ENCODE results near the gene IFIH1. TPM values are rescaled to one million over a fixed set of nuclear protein-coding genes. Genes with fewer than 3 reads are reported as not detected.

Gene IFIH1
- total and polyA plus RNA-seq, 2 donors (not counting 1 experiment from before 2014, with no cell fraction given): 29.5 to 54.8 TPM

GRCh38 chr2:162337868-162338267, 19.4 kb upstream of the IFIH1 start:
- Mint-ChIP-seq H3K27ac (no peak overlapping the region), H3K4me1 (no peaks in the 10 kb centered on the region), H3K4me3 (no peak overlapping the region), H3K9me3 (ENCODE audit: insufficient read depth) (no peaks in the 10 kb centered on the region), H3K27me3 (no peaks in the 10 kb centered on the region)
- POLR2A ChIA-PET: no interaction called here
- no peak for DNase-seq
- H3K9me3 ChIP-seq (ENCODE audit: control extremely low read depth in 1 of 3, control insufficient read depth in 2 of 3, insufficient read depth in 1 of 3, low read length in 2 of 3): no peaks in the 10 kb centered on the region
- H3K79me2 ChIP-seq (ENCODE audit: control insufficient read depth, insufficient read depth, low read length): no peaks in the 10 kb centered on the region
- no peak for ATAC-seq (ENCODE audit: low read depth)
- CTCF ChIA-PET: interaction anchor here (0.9 to 6.5 kb wide), 4 partner anchors 12 to 214 kb away, joined by 3 to 90 read pairs (median 10); no protein-coding TSS in a partner anchor
- H3K4me2 ChIP-seq (replicated peaks; ENCODE audit: low read depth, low read length, poor library complexity, severe bottlenecking): no peak overlapping the region
- no peak overlapping the region for H2AFZ ChIP-seq (ENCODE audit: insufficient read depth, low read depth, low read length, poor library complexity, severe bottlenecking)
- intact Hi-C loops (cut with micrococcal nuclease): no loop called here
- TF ChIP-seq EZH2 (IDR thresholded peaks at IDR 0.05; ENCODE audit: borderline replicate concordance, insufficient read depth, low read depth, low read length, poor library complexity, severe bottlenecking): no peak
- TF ChIP-seq CTCF (IDR thresholded peaks at IDR 0.05): no peak
- no peak overlapping the region for H3K4me3 ChIP-seq (ENCODE audit: control extremely low read depth in 1 of 5, extremely low read depth in 1 of 5, insufficient read depth in 1 of 5, low read depth in 2 of 5, low read length in 4 of 5)
- no peaks in the 10 kb centered on the region for H4K20me1 ChIP-seq (ENCODE audit: control insufficient read depth, insufficient read depth, low read length, poor library complexity, severe bottlenecking)
- H3K27ac ChIP-seq (ENCODE audit: low read length in 2 of 2): no peak overlapping the region
- no peaks in the 10 kb centered on the region for H3K27me3 ChIP-seq (replicated peaks in 1 of 4; ENCODE audit: control extremely low read depth in 1 of 4, control insufficient read depth in 3 of 4, insufficient read depth in 4 of 4, low read length in 3 of 4)
- no CpG with 5 or more reads among the region's 2 CpGs for WGBS (ENCODE audit: insufficient coverage)
- no peak overlapping the region for H3K9ac ChIP-seq (ENCODE audit: low read length)
- no peaks in the 10 kb centered on the region for H3K36me3 ChIP-seq (replicated peaks in 1 of 2; ENCODE audit: control extremely low read depth in 1 of 2, control insufficient read depth in 1 of 2, extremely low read depth in 1 of 2, insufficient read depth in 2 of 2, low read length in 1 of 2)
- H3K4me1 ChIP-seq (ENCODE audit: control insufficient read depth in 2 of 2, insufficient read depth in 2 of 2, low read length in 2 of 2): no peaks in the 10 kb centered on the region

- H3K4me3 Mint-ChIP-seq: no peak overlapping the region
- Histone ChIP-seq H3K27ac (ENCODE audit: low read length in 2 of 2) (no peak overlapping the region), H3K4me3 (ENCODE audit: control extremely low read depth in 1 of 5, extremely low read depth in 1 of 5, insufficient read depth in 1 of 5, low read depth in 2 of 5, low read length in 4 of 5) (no peak overlapping the region), H3K36me3 (replicated peaks in 1 of 2; ENCODE audit: control extremely low read depth in 1 of 2, control insufficient read depth in 1 of 2, extremely low read depth in 1 of 2, insufficient read depth in 2 of 2, low read length in 1 of 2) (no peaks in the 10 kb centered on the region), H3K27me3 (replicated peaks in 1 of 4; ENCODE audit: control extremely low read depth in 1 of 4, control insufficient read depth in 3 of 4, insufficient read depth in 4 of 4, low read length in 3 of 4) (no peaks in the 10 kb centered on the region), H3K79me2 (ENCODE audit: control insufficient read depth, insufficient read depth, low read length) (no peaks in the 10 kb centered on the region), H3K9ac (ENCODE audit: low read length) (no peak overlapping the region), H4K20me1 (ENCODE audit: control insufficient read depth, insufficient read depth, low read length, poor library complexity, severe bottlenecking) (no peaks in the 10 kb centered on the region), H3K4me1 (ENCODE audit: control insufficient read depth in 2 of 2, insufficient read depth in 2 of 2, low read length in 2 of 2) (no peaks in the 10 kb centered on the region), H3K4me2 (replicated peaks; ENCODE audit: low read depth, low read length, poor library complexity, severe bottlenecking) (no peak overlapping the region), H2AFZ (ENCODE audit: insufficient read depth, low read depth, low read length, poor library complexity, severe bottlenecking) (no peak overlapping the region), H3K9me3 (ENCODE audit: control extremely low read depth in 1 of 3, control insufficient read depth in 2 of 3, insufficient read depth in 1 of 3, low read length in 2 of 3) (no peaks in the 10 kb centered on the region)
- intact Hi-C loops (cut with micrococcal nuclease): loop anchor here (1.0 to 2.0 kb wide), 3 partner anchors 15 to 113 kb away; partner anchors contain the start of gene IFIH1
- CTCF ChIA-PET: interaction anchor here (0.6 to 6.5 kb wide), 19 partner anchors 9 to 180 kb away, joined by 3 to 90 read pairs (median 6); partner anchors contain the start of genes GCA and IFIH1
- POLR2A ChIA-PET: interaction anchor here (1.1 kb wide), 1 partner anchor 15 kb away, joined by 3 read pairs; the partner anchor contains the start of gene IFIH1
- WGBS (ENCODE audit: insufficient coverage): no CpG with 5 or more reads among the region's 3 CpGs
- DNase-seq: peak; percentile 51
- no peaks in the 10 kb centered on the region for H3K27me3 Mint-ChIP-seq
- H3K9me3 Mint-ChIP-seq (ENCODE audit: insufficient read depth): no peaks in the 10 kb centered on the region
- peak; percentile 45 for ATAC-seq (ENCODE audit: low read depth)
- no peak for TF ChIP-seq EZH2 (IDR thresholded peaks at IDR 0.05; ENCODE audit: borderline replicate concordance, insufficient read depth, low read depth, low read length, poor library complexity, severe bottlenecking)
- peak; percentile 54 for TF ChIP-seq CTCF (IDR thresholded peaks at IDR 0.05)
- no peaks in the 10 kb centered on the region for H3K4me1 Mint-ChIP-seq
- H3K27ac Mint-ChIP-seq: no peak overlapping the region
These were observed 15.5 kb upstream of the IFIH1 start for GRCh38 chr2:162333968-162334367.

Measured in B cell (primary cell).